HCT116 (cell line): ENCODE measurements around the gene OBSL1. TPM values are rescaled to one million over a fixed set of nuclear protein-coding genes. Genes with fewer than 3 reads are reported as not detected.
A peak's percentile ranks its signal among the peaks of the same experiment; 100 is the strongest.

Source experiments
- ATAC-seq: fragments of 200-7000 bp; cut with Tn5 transposase; 2 replicates; pipeline ENCODE4 v1.9.1; 2020; ENCODE audit warnings: mild to moderate bottlenecking, moderate library complexity
- BruUV-seq: library from RNA; stranded (reverse); fragments of 400-500 nt; replicated peaks from 2 replicates; lab custom pipeline; 2021; lab: Mats Ljungman, UMichigan
- CTCF ChIA-PET: fragments of 300-600 bp; sonication (Branson Sonifier 250); formaldehyde crosslinking; loops from one replicate; lab custom pipeline; 2021; ENCODE audit warnings: antibody characterized with exemption; lab: Charles Lee
- POLR2A ChIA-PET: fragments of 300-600, 350-600 bp; sonication (Branson Sonifier 250); formaldehyde crosslinking; loops from one replicate; lab custom pipeline; 2021; ENCODE audit warnings: antibody characterized with exemption; lab: Charles Lee
- RAD21 ChIA-PET, 2 experiments: fragments of 300-600 bp; sonication (Branson Sonifier 250); formaldehyde crosslinking; loops; one replicate each; lab custom pipeline; 2023; ENCODE audit warnings: low total read pairs in 2 of 2; ENCODE audit not compliant: uncharacterized antibody in 2 of 2, unreplicated experiment in 2 of 2, low non-redundant PET in 1 of 2; lab: Charles Lee
- DNase-seq: peaks from one replicate; pipeline ENCODE4 v3.0.0-alpha.2; 2010; ENCODE audit warnings: low read depth, low spot score
- H2AFZ ChIP-seq: fragments of 200-600 bp; shearing (Covaris generic), sonication (generic); 2 replicates; pipeline ENCODE4 v1.6.1; 2017; ENCODE audit warnings: low read depth, mixed run types, mixed read lengths, antibody characterized with exemption, low read length; ENCODE audit not compliant: poor library complexity, severe bottlenecking
- H3K27ac ChIP-seq: 2 replicates; pipeline ENCODE4 v1.5.1; 2012; ENCODE audit warnings: low read depth, low read length
- H3K27me3 ChIP-seq: fragments of 200-600 bp; sonication (generic); 2 replicates; pipeline ENCODE4 v1.6.1; 2016; ENCODE audit warnings: mixed run types, low read length, mixed read lengths; ENCODE audit not compliant: insufficient read depth
- H3K36me3 ChIP-seq, 2 experiments: fragments of 200-500 bp in 1 of 2; fragments of 200-600 bp in 1 of 2; sonication (Bioruptor generic) in 1 of 2; sonication (generic) in 1 of 2; 2 replicates each; pipeline versions ENCODE4 v1.5.1 to v1.6.1; 2014 to 2016; ENCODE audit warnings: low read length in 2 of 2, inconsistent platforms in 1 of 2, mixed read lengths in 1 of 2, mixed run types in 1 of 2; ENCODE audit not compliant: insufficient read depth in 2 of 2, control insufficient read depth in 1 of 2
- H3K4me1 ChIP-seq, 2 experiments: fragments of 200-600 bp in 1 of 2; sonication (generic) in 1 of 2; 2 replicates each; pipeline versions ENCODE4 v1.5.1 to v1.6.1; 2012 to 2017; ENCODE audit warnings: low read length in 2 of 2, inconsistent platforms in 1 of 2, mild to moderate bottlenecking in 1 of 2, mixed read lengths in 1 of 2, mixed run types in 1 of 2, moderate library complexity in 1 of 2; ENCODE audit not compliant: insufficient read depth in 2 of 2, control insufficient read depth in 1 of 2
- H3K4me2 ChIP-seq: fragments of 200-600 bp; sonication (generic); 2 replicates; pipeline ENCODE4 v1.6.1; 2017; ENCODE audit warnings: mixed run types, low read length, mixed read lengths
- H3K4me3 ChIP-seq, 2 experiments: fragments of 200-600 bp in 1 of 2; sonication (generic) in 1 of 2; replicated peaks in 1 of 2; 2 replicates each; pipeline ENCODE4 v1.5.1; 2011 to 2016; ENCODE audit warnings: low read length in 2 of 2, control low read depth in 1 of 2, low read depth in 1 of 2, mild to moderate bottlenecking in 1 of 2, mixed read lengths in 1 of 2, mixed run types in 1 of 2
- H3K79me2 ChIP-seq: fragments of 200-600 bp; sonication (generic); 2 replicates; pipeline ENCODE4 v1.6.1; 2017; ENCODE audit warnings: mild to moderate bottlenecking, mixed run types, low read length, moderate library complexity, mixed read lengths; ENCODE audit not compliant: insufficient read depth
- H3K9ac ChIP-seq: fragments of 200-600 bp; sonication (generic); 2 replicates; pipeline ENCODE4 v1.6.1; 2016; ENCODE audit warnings: low read length, mixed read lengths
- H3K9me2 ChIP-seq: fragments of 200-600 bp; sonication (generic), shearing (Covaris generic); 2 replicates; pipeline ENCODE4 v1.6.1; 2017; ENCODE audit warnings: mixed run types, mild to moderate bottlenecking, moderate library complexity; ENCODE audit not compliant: insufficient read depth
- H3K9me3 ChIP-seq, 2 experiments: fragments of 200-500 bp in 1 of 2; fragments of 200-600 bp in 1 of 2; sonication (Bioruptor generic) in 1 of 2; sonication (generic) in 1 of 2; 2 replicates each; pipeline ENCODE4 v1.6.1; 2014 to 2017; ENCODE audit warnings: low read length in 2 of 2, mixed read lengths in 2 of 2, inconsistent platforms in 1 of 2, low read depth in 1 of 2, mild to moderate bottlenecking in 1 of 2, mixed run types in 1 of 2, moderate library complexity in 1 of 2; ENCODE audit not compliant: control insufficient read depth in 1 of 2, insufficient read depth in 1 of 2
- H4K20me1 ChIP-seq: fragments of 200-600 bp; sonication (generic), shearing (Covaris generic); 2 replicates; pipeline ENCODE4 v1.6.1; 2017; ENCODE audit warnings: mixed run types, mild to moderate bottlenecking, moderate library complexity; ENCODE audit not compliant: insufficient read depth
- POLR2AphosphoS5 ChIP-seq: IDR thresholded peaks from 2 replicates; pipeline ENCODE4 v1.6.1; 2011; ENCODE audit warnings: mild to moderate bottlenecking, low read depth, low read length, moderate library complexity
- ZNF274 ChIP-seq: fragments of 200-500 bp; sonication (Bioruptor generic); IDR thresholded peaks from 2 replicates; pipeline ENCODE4 v1.6.1; 2014; ENCODE audit warnings: mild to moderate bottlenecking, low read depth, low read length, inconsistent platforms
- intact Hi-C: fragments of 100-400 bp; cut with micrococcal nuclease; formaldehyde crosslinking; loops from 2 replicates; pipeline ENCODE4 v1.10.0; 2022
- total RNA-seq: library from RNA; stranded (reverse); gene quantifications from one replicate; pipeline ENCODE4 v1.2.1, GENCODE V29; 2021; ENCODE audit not compliant: unreplicated experiment
- TF ChIP-seq, protein P1 (sequence below), 3 experiments: fragments of 200-600 bp in 1 of 3; sonication (generic) in 1 of 3; IDR thresholded peaks in 2 of 3; conservative IDR thresholded peaks in 1 of 3; 2 replicates each; pipeline ENCODE4 v1.5.1; 2012 to 2017; ENCODE audit warnings: low read depth in 2 of 3, low read length in 2 of 3, antibody characterized with exemption in 1 of 3, borderline replicate concordance in 1 of 3, control low read depth in 1 of 3, mild to moderate bottlenecking in 1 of 3, mixed read lengths in 1 of 3, mixed run types in 1 of 3, moderate library complexity in 1 of 3; ENCODE audit not compliant: insufficient read depth in 1 of 3

Gene OBSL1
- total RNA-seq, 1 experiment from 2014 or later = 45.2 TPM

DNA sequence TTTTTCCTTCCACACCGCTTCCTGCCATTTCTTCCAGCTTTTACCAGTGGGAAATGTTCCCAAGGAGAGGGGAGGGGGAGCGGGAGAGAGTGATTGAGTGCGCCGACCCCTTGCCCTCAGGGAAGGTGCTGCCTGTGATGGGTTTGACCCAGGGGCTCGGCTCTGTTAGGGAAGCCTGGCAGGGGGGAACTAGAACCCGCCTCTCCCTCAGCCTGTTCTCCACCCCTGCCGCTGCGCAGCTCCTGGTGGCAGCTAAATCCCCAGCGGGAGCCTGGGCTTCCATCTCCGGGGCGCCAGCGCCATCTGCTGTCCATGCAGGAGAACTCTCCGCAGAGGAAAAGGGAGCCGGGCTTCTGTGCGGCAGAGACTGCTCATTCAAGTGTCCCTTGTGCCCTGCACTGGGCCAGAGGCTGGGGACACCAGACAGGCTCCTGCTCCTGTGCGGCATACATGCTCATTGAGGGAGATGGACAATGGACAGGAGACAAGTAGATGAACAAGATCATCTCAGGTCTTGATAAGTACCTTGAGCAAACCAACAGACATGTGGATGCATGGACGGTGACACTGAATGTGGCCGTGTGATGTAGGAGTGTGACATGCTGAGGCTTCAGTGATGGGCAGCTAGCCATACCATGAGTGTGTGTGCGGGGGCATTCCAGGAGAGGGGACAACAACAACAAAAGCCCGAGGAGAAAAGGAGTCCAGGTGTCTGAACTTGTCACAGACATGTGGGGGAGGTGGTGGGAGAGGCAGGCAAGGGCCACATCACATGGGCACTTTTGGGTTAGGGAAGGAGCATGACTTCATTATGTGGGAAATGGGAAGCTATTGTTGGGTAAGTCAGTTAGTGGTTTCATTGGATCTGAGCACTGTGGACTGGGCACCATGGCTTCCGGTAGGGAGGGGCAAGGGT is 41.0 kb downstream of the OBSL1 start:
- no peak overlapping the region for H2AFZ ChIP-seq
- ChIA-PET CTCF (interaction anchor here (0.6 to 7.7 kb wide), 36 partner anchors 9 to 678 kb away, joined by 3 to 109 read pairs (median 5); partner anchors contain the start of genes CHPF, DNPEP, GMPPA and TMEM198), RAD21 (interaction anchor here (0.6 to 2.9 kb wide), 22 partner anchors 10 to 253 kb away, joined by 3 to 20 read pairs (median 4); partner anchors contain the start of genes DNPEP (in 1 of the 2) and GMPPA (in 1 of the 2)), POLR2A (interaction anchor here (0.7 to 2.0 kb wide), 5 partner anchors 9 to 141 kb away, joined by 3 to 9 read pairs (median 4); partner anchors contain the start of gene GMPPA)
- peak overlapping the region; percentile 47; the same call in 1 of the 2 replicates for H3K9ac ChIP-seq
- no peaks in the 10 kb centered on the region for H4K20me1 ChIP-seq
- TF ChIP-seq, protein P1, sequence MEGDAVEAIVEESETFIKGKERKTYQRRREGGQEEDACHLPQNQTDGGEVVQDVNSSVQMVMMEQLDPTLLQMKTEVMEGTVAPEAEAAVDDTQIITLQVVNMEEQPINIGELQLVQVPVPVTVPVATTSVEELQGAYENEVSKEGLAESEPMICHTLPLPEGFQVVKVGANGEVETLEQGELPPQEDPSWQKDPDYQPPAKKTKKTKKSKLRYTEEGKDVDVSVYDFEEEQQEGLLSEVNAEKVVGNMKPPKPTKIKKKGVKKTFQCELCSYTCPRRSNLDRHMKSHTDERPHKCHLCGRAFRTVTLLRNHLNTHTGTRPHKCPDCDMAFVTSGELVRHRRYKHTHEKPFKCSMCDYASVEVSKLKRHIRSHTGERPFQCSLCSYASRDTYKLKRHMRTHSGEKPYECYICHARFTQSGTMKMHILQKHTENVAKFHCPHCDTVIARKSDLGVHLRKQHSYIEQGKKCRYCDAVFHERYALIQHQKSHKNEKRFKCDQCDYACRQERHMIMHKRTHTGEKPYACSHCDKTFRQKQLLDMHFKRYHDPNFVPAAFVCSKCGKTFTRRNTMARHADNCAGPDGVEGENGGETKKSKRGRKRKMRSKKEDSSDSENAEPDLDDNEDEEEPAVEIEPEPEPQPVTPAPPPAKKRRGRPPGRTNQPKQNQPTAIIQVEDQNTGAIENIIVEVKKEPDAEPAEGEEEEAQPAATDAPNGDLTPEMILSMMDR (IDR thresholded peaks at IDR 0.05 in 2 of 3, conservative IDR thresholded peaks at IDR 0.05 in 1 of 3; ENCODE audit: borderline replicate concordance in 1 of 3, insufficient read depth in 1 of 3, low read depth in 2 of 3, low read length in 2 of 3) = peak in 2 of 3 experiments; percentile 95 to 97; a peak in 4 of 6 replicates
- TF ChIP-seq POLR2AphosphoS5 = 0 out of 2 replicates have a peak, but pooled peaks have one; percentile 15
- TF ChIP-seq ZNF274 = no peak
- no peak overlapping the region for H3K27ac ChIP-seq
- no peaks in the 10 kb centered on the region for H3K79me2 ChIP-seq
- DNase-seq (peak; percentile 71), ATAC-seq (peak; percentile 95)
- H3K4me3 ChIP-seq = no peak overlapping the region
- H3K4me1 ChIP-seq = peaks cover 13 to 38% of the 10 kb centered on the region in 2 experiments; a peak in 3 of 4 replicates
- intact Hi-C loops = loop anchor here (1.0 to 10.0 kb wide), 5 partner anchors 35 to 356 kb away; partner anchors contain the start of genes CNPPD1, RETREG2 and SLC23A3
- peak overlapping the region; percentile 71 for H3K4me2 ChIP-seq
- no TSS peak for BruUV-seq
- no peaks in the 10 kb centered on the region for H3K36me3 ChIP-seq
- H3K27me3 ChIP-seq = no peaks in the 10 kb centered on the region
- no peaks in the 10 kb centered on the region for H3K9me3 ChIP-seq
- H3K9me2 ChIP-seq = no peaks in the 10 kb centered on the region
